ENCODE data around the gene SEC24D. TPM values are rescaled to one million over a fixed set of nuclear protein-coding genes. Genes with fewer than 3 reads are reported as not detected.

Gene SEC24D
- total RNA-seq, 2 donors from 2014 or later = 29.8 to 45.1 TPM

GRCh38 chr4:118676128-118676527 is 159.8 kb downstream of the SEC24D start:
- ATAC-seq (replicated peaks) = no peak
- no peaks in the 10 kb centered on the region for H3K9me3 Mint-ChIP-seq
- H3K27me3 Mint-ChIP-seq = no peaks in the 10 kb centered on the region
- H3K4me3 Mint-ChIP-seq = no peak overlapping the region
- no peak overlapping the region for H3K27ac Mint-ChIP-seq
- no peaks in the 10 kb centered on the region for H3K36me3 Mint-ChIP-seq (ENCODE audit: low read depth)
- no peaks in the 10 kb centered on the region for H3K4me1 Mint-ChIP-seq

Other genes with a start within 250 kb of the SEC24D start
- 10 to 100 TPM; 44.2 to 59.9 TPM for gene METTL14, start 150.7 kb downstream of the SEC24D start, total RNA-seq
- under 1 TPM; 0.32 to 0.37 TPM for gene SYNPO2, start 52.7 kb upstream of the SEC24D start, total RNA-seq

All from activated T-helper 17 cell treated with anti-CD3 and anti-CD28 coated beads, Interleukin-2, amount 50 U/mL, for 72 hours (primary cell).